Measurements from ENCODE around the gene EPG5.
A peak's percentile ranks its signal among the peaks of the same experiment; 100 is the strongest.

The EPG5 gene

DNA sequence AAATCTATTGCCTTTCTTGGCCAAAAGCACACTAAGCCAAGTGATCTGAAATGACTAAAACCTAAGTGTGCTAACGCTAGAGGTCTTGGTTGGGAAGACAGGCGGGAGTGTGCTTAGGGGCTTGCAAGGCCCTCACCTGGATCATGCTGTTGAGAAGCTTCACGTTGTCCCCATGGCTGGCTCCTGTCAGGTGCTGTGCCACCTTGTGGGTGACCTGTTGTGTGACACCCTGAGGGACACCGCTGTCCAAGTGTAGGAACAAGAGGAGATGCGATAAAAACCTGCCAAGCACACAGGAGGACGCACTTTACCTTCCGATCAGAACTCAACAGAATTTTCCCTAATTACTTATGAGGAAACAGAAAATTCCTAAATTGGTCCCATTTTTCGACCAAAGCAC, 50.8 kb downstream of the EPG5 start:
- DNase-seq: no peak

DNA sequence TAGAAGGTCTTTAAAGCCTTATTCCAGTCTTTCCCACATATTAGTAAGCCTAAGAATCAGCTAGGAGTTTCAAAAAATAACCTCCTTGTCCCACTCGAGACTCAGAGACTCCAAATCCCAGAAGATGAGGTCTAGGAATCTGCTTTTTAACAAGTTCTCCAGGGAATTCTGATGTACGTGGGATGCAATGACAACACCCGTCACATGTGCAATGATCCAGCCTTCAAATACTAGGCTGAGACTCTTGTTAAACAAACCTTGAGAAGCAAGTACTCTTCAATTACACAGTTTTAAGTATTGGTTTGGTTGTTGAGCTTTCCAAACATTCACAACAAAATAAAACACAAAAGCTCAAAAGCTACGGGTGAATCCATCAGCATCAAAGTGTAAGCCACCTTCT, 53.9 kb downstream of the EPG5 start:
- no peak for DNase-seq

DNA sequence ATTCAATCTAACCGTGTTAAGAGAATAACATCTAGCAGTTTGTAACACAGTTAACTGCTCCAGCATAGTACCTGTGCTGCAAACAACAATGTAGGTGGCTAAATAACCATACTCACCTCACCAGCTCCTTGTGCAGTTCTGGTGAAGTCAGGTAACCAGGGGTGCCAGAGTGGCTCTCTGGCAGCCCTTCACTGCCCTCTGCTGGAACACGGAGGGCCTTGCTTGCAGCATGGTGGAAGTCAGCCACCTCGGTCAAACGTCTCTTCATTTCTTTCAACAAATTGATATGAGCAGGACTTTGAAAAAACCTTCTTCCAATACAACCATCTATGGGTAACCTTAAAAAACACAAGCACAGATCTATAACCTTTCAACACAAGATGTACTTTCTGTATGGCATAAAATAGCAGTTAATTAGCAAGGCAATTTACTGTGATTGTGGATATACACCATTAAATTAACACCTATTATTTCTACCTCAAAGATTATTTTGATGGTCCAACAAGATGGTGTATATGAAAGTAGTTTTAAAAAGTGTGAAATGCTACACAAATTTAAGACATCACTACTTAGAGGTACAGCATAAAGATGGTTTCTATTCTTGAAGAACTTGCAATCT, 56.6 kb downstream of the EPG5 start:
- DNase-seq: peak; percentile 67

DNA sequence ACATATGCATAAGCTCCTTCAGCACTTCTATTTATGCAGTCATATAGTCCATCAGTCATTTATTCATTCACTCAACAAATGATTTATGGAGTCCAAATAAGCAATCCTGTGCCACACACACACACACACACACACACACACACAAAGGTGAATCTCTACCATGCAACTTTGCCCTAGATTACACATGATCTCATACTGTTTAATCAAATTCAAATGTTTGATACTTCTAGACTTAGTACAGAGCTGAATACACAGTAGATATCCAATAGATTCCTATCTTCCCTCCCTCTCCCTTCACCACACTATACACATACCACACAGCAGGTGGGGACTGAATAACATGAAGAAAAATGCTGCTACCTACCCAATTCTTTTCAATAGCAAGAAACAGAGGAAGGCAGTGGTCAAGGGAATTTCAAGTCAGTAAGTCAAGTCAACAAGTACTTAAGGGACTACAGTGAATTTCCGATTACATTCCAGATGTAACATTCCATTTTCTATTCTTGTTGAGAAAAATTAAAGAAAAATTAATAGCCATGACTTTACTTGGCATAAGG, 65.4 kb downstream of the EPG5 start:
- no peak for DNase-seq

DNA sequence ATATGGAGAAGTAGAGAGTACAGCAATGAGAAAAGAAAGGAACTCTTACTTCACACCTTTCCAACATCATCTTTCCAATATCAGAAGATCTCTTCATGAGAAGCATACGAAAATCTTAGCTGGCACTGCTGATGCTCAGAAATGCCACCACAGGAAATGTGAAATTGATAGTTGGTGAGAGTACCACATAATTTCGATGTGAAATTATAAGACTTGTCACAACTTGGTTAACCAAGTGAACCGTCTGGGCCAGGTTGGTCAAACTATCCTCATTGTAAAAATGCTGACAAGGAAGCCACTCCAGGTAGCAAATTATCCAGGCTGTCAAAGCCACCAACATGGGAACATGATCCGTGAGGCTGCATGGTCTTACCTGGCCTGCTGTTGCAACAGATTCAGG, 66.5 kb downstream of the EPG5 start:
- DNase-seq: no peak

DNA sequence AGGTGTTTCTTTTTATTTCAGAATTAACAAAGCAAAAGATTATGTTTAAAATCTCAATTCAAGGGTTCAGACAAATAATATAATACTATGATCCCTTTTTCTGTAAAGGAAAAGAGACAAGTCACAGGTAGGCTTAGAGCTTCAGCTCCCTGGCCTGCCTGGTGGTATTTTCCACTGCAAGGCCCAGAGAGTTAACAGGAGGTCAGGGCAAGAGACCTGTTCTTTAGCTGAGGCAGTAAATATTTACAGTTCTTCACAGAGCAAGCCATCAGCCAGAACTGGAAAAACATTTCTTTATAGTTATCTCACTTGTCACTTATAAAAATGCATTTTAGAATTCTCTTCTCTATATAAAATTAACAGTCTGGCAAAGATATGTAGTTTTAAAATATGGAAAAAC, 70.1 kb downstream of the EPG5 start:
- DNase-seq: no peak

GRCh38 chr18:45896452-45896851, 70.7 kb downstream of the EPG5 start:
- no peak for DNase-seq

GRCh38 chr18:45895339-45895738, 71.8 kb downstream of the EPG5 start:
- DNase-seq: no peak

DNA sequence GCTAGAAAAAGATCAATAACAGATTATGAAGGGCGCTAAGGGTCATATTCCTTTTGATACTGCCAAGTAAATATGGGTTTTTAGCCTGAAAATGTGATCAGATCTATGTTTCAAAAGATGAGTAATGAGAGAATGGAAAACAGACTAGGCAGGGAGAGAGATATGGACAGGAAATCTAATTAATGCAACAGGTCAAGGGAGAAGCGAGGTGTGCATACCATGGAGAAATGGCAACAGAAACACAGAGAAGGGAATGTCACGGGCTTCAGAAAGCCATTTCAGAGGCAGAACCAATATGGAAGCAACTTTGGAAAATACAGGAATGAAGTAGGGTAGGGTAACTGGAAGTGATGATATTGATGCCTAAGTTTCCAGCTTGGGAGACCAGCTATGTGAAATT, 72.3 kb downstream of the EPG5 start:
- DNase-seq: no peak

- no peak for DNase-seq
These were observed 75.3 kb downstream of the EPG5 start for GRCh38 chr18:45891806-45892205.

GRCh38 chr18:45890606-45891005, 76.5 kb downstream of the EPG5 start:
- no peak for DNase-seq

- no peak for DNase-seq
These were observed 77.6 kb downstream of the EPG5 start for GRCh38 chr18:45889419-45890064.

DNA sequence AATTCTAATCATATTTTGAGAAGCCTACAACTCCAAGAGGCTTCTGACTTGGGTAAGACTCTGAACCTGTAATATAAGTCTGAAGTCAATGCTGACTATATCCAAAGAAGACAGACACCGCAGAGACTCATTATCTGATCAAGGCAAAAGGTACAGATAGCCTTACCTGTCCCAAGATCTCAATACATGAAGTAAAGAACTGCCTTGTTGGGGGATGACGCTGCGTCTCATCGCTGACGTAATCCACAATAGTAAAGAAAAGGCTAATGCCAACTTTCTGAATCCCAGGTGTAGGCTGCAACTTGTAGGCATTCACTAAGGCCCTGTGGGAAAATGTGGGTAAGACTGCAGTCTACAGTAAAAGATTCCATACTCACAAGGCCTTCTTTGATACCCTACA, 79.5 kb downstream of the EPG5 start:
- no peak for DNase-seq

GRCh38 chr18:45880876-45881558, 86.1 kb downstream of the EPG5 start:
- DNase-seq: no peak

- peak; percentile 73 for DNase-seq
These were observed 87.2 kb downstream of the EPG5 start for GRCh38 chr18:45879681-45880655.

- DNase-seq: no peak
These were observed 89.7 kb downstream of the EPG5 start for GRCh38 chr18:45877403-45877802.

- DNase-seq: no peak
These were observed 91.0 kb downstream of the EPG5 start for GRCh38 chr18:45876161-45876560.

DNA sequence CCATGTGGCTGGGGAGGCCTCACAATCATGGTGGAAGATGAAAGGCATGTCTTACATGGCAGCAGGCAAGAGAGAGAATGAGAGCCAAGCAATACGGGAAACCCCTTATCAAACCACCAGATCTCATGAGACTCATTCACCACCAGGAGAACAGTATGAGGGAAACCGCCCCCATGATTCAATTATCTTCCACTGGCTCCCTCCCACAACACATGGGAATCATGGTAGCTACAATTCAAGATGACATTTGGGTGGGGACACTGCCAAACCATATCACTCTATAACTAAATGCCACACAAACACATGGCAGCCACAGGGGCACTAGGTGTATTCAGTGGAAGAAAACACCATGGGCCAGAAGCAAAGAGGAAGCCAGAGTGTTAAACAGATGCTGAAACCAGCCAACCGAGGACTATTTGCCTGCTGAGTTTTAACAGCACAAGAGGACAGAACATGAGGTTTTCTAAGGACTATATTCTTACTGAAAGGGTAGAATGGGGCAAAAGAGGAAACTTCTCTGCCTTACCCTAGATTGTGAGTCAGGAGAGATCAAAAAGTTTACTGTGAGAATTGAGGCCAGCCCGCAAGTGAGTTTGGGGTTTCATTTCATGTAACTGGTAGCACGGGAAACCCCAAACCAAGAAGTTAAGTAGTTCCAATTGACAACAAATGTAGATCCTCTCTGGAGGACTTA, 92.5 kb downstream of the EPG5 start:
- DNase-seq: peak; percentile 63

- no peak for DNase-seq
These were observed 95.6 kb downstream of the EPG5 start for GRCh38 chr18:45871431-45872084.

- DNase-seq: no peak
These were observed 96.7 kb downstream of the EPG5 start for GRCh38 chr18:45870419-45870818.

GRCh38 chr18:45865466-45865865, 101.7 kb downstream of the EPG5 start:
- no peak for DNase-seq

DNA sequence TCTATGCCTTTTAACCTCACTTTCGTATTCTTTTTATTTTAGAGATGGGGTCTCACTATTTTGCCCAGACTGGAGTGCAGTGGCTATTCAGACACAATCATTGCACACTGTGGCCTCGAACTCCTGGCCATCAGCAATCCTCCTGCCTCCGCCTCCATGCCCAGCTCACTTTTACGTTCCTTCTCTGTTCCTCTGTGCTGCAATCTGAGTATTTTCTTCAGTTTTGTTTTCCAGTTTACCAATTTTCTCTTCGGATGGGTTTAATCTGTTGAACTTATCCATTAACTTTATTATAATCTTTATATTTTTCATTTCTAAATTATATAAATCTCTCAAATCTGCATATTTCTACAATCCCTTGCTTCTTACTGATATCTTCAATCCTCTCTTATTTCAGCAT, 103.0 kb downstream of the EPG5 start:
- no peak for DNase-seq

Measured in CD4-positive, alpha-beta T cell treated with Interleukin-12 subunit alpha and Interleukin-12 subunit beta, for 1 hour (primary cell).